EL (cell line): ENCODE measurements around the gene SLC10A2.
"Not testable (repeated sequence)": the region's sequence is repeated elsewhere in the genome, so short reads cannot be mapped to it uniquely, and the experiment has no call there.

Experiments used
- DNase-seq: peaks from one replicate; pipeline ENCODE4 v3.0.0-alpha.2; 2016

Gene SLC10A2, protein sequence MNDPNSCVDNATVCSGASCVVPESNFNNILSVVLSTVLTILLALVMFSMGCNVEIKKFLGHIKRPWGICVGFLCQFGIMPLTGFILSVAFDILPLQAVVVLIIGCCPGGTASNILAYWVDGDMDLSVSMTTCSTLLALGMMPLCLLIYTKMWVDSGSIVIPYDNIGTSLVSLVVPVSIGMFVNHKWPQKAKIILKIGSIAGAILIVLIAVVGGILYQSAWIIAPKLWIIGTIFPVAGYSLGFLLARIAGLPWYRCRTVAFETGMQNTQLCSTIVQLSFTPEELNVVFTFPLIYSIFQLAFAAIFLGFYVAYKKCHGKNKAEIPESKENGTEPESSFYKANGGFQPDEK

GRCh38 chr13:103066079-103066780 is at the start of gene SLC10A2:
SLC10A2 (minus strand) TSS chr13:103066417; CDS start chr13:103066249, 168 bp downstream.
- no peak for DNase-seq

DNA sequence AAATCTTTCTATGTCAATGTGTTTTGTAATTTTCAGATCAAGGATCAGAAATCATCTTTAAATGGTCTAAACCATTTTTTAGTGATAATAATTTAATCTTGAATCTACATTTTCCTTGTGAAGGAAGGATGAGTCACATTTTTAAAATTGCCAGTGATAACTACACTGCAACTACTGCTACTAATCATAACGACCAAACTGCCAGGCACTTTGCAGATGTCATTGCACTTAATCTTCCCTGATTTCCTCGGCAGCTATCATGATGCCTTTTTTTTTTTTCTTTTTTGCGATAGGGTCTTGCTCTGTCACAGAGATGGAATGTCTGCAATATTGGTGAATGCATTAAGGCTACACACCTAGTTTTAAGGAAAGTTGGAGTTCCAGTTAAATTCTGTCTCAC is 41.4 kb upstream of the SLC10A2 start:
- DNase-seq, result no peak

- DNase-seq, result no peak
Measured at GRCh38 chr13:103104340-103104739, 38.1 kb upstream of the SLC10A2 start.

GRCh38 chr13:103103456-103103855 is 37.2 kb upstream of the SLC10A2 start:
- DNase-seq, result not testable (repeated sequence)

- DNase-seq, result no peak
Measured at GRCh38 chr13:103102482-103102881, 36.3 kb upstream of the SLC10A2 start.

DNA sequence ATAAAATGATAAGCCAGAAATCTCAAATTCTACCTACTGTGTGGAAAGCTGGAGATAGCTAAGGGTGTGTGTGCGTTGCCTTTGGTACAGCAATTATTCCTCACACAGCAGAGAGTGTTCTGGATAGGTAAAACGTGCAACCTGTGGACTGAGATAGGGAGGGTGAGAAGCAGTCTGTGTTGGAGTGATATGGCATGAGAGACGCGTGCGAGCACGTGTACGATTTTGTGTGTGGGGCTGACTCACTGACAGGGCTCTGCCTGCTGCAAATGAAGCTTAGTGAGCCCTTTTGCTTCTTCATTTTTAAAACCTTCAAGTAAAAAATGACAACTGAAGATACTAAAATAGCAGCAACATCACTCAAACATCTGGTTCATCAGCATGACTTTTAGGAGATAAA is 35.7 kb upstream of the SLC10A2 start:
- no peak for DNase-seq

DNA sequence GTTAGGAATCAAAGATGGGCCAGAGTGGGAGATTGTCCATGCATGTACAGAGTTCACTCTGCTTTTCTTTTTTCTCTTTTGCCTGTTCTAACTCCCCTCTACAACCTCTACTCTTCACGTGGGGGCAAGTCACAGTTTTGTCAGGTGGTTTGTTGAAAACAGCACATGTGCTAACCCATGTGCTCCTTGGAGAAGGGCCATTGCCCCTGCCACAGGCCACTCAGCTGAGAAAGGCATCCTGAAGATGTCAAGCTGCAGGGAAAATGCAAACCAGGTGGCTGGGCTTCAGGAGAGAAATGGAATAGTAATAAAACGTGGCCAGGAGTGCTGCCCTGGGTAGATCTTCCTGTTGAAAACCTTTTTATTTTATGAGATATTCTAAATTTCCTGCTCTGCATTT is 35.3 kb upstream of the SLC10A2 start:
- DNase-seq, result no peak

GRCh38 chr13:103100830-103101229 is 34.6 kb upstream of the SLC10A2 start:
- no peak for DNase-seq

DNA sequence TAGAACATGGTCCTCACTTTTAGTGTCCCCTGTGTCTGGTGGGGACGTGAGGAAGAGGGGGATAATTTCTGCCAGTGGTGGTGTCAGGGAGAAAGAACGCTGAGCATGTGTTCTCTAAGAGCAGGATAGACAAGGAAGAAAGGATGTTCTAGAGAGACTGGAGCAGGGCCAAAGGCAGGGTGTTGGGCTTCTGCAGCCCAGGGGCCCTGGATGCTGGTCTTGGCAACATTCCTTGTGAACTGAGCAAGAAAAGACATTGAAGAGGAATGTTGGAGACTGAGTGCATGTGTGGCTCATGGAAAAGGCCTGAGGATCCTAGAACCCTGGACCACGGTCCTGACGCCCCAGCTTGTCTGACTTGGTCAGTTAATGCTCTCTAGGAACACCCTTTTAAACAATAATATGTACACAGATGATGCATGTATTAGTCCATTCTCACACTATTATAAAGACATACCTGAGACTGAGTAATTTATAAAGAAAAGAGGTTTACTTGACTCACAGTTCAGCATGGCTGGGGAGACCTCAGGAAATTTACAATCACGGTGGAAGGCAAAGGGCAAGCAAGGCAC is 33.6 kb upstream of the SLC10A2 start:
- DNase-seq, result no peak

DNA sequence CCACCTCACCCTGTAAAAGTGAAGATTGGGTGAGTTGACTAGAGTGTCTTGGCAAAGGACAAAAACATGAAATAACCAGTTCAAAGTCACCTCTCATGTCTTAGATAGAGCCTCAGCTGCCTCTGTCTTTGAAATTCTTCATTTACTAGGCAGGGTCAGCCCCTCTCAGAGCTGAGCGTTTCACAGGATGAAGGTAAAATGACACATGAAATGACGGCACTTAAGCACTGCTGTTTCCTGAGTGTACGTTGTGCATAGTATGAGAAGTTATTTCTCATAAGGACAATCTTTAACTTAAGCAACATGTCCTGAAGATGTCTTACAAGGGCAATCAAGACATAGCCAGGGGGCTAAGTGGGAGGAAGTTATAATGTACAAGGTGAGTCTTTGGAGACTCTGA is 32.3 kb upstream of the SLC10A2 start:
- no peak for DNase-seq

DNA sequence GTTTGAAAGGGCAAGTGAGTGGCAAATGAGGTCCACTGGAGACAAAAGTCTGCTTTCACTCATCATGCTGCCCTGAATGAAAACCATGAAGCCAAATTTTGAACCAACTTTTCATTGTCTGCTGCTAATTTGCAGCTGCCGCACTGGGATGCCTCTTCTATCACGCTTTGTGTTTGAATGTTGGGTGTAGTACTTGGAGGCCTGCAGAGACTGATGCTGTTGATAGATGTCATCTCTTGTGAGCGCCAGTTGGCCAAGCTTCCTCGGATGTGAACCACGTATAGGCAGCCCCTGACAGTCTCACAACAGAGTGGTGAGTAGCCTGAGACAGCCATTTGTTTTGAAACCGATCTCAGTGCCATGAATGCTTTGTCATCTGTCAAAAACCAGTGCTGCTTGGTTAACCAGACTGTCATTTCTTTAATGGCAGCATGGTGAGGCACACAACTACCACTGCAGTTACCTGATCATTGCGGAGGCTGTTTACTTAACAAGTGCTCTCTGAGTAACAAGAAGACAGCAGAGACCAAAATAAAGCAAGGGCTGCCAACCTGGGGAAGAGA is 31.2 kb upstream of the SLC10A2 start:
- DNase-seq, result no peak

DNA sequence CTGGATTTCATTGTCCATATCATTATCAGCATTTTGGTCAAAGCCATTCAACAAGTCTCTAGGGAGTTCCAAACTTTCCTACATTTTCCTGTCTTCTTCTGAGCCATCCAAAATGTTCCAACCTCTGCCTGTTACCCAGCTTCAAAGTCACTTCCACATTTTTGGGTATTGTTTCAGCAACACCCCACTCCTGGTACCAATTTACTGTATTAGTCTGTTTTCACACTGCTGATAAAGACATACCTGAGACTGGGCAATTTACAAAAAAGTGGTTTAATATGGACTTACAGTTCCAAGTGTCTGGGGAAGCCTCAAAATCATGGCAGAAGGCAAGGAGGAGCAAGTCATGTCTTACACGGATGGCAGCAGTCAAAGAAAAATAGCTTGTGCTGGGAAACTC is 27.4 kb upstream of the SLC10A2 start:
- DNase-seq, result not testable (repeated sequence)

- no peak for DNase-seq
Measured at GRCh38 chr13:103087275-103087674, 21.1 kb upstream of the SLC10A2 start.

- no peak for DNase-seq
Measured at GRCh38 chr13:103081435-103081834, 15.2 kb upstream of the SLC10A2 start.

- no peak for DNase-seq
Measured at GRCh38 chr13:103078158-103078557, 11.9 kb upstream of the SLC10A2 start.

DNA sequence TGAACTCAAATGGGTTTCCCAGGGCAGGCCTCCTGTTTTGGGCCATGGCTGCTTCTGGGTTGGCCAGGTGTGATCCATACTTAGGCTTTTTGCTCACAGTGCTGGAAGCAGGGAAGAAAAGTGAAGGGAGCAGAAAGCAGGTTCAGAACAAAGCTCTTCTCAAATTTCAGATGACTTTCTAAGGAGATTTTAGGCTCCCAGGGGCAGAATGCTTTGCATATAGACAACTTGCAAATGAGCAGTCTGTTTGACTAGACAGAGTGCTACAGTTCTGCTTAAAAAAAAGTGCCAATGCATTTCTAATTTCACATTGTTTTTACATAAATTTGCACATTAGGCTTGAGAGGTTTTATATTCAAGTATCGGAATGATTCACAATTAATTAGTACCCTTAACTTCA is 2.6 kb upstream of the SLC10A2 start:
- no peak for DNase-seq

DNA sequence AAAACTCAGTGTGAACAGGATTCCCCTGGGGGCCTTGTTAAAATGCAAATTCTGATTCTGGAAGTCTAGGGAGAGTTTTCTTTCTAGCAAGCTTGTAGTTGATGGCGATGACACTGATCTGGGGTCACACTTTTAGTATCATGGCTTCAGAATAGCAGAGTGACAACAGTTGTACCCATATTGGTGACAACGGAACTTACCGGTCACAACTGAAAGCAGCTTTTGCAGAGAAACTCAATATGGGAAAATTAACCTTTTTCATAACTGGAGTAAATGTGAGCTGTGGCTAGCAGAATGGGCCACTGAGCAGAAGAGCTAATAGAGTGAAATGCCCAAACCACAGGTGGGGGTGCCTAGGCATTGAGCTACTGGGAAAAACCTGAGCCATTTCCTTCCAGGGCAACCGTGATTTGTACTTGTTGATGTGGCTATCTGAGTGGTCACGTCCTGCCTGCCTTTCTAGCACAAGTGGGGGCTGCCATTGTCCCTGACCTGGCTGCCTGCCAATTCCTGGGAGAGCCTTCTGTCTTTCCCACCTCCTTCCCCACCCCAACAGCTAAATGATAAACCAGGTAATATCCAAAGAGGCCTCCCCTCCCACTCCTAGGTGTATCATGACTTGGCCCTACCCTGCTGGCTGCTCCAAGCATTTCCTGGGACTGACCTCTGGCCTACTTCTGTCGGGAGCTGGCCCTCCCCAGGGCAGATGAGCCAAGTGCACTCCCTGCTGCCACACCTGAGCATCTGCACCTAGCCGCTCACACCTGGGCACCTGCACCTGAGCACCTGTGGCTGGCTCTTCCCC is 1.7 kb upstream of the SLC10A2 start:
- DNase-seq, result no peak

DNA sequence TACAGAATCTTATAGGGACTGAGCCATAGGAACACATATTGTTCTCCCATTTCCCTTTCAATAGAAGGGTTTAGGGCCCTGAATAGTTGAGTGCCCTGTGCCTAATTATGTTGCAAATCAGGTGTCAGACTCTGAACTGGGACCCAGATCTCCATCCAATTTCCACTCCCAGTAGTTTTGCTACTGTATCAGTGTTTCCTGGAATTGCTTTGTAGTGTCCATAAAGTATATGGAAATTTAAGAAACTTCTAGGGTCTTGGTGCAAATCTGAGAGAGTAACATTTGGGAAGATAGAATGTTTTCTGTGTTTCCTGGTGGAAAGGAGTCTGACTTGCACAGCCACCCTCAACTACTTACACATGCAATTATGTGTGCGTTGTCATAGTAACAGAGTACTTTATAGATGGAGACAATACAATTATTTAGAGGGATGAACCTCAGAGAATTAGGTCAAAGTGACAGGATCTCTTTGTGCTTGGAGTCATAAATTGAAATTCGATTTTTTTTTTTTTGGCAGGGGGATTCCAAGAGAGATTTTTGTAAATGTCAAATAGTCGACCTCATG is 646 bp upstream of the SLC10A2 start:
- DNase-seq, result no peak

DNA sequence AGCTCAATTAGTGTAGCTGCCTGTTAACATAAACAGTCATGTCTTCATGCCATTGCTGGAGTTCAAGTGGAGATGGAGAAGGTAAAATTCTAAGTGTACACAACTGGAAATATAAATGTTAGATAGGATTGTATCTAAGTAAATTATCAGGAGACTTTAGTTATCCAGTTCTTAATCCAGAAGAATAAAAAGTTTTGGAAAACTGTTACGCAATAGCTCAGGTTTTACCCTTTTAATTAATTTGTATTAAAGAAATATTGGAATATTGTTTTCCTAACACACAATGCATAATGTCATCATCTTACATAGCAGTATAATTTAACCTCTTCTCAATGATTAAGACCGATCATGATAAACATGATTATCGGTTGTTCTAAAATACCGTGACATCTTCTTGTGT is 2.8 kb downstream of the SLC10A2 start:
- DNase-seq, result no peak

GRCh38 chr13:103062079-103062478 is 4.1 kb downstream of the SLC10A2 start:
- no peak for DNase-seq

GRCh38 chr13:103056008-103056407 is 10.2 kb downstream of the SLC10A2 start:
- no peak for DNase-seq

DNA sequence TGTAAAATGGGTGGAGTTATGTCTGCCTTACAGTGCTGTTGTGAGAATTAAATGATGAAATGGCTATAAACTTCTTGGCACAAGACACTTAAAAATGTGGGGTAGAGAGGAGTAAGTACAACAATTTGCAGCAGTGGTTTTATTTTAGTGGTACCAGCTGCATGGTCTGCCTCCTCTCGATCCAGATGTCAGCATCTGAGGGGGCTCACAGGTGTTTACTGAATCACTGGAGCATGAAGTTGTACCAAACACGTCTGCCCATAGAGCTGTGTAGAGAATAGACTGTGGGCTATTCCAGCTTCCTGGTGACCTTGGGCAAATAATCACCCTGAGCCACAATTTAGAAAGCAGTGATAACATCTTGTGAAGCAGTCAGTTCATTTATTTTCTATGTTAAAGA is 11.1 kb downstream of the SLC10A2 start:
- no peak for DNase-seq

- no peak for DNase-seq
Measured at GRCh38 chr13:103046676-103047075, 19.5 kb downstream of the SLC10A2 start.
